Neural cell (in vitro differentiated cells): ENCODE results near the gene PLEKHA5. TPM values are rescaled to one million over a fixed set of nuclear protein-coding genes. Genes with fewer than 3 reads are reported as not detected.

Experiments used
- H2AFZ ChIP-seq: fragments of 200-600, 300-800 bp; sonication (generic), shearing (Covaris generic); 2 replicates; pipeline ENCODE4 v1.6.0; 2014; ENCODE audit warnings: low read depth, mild to moderate bottlenecking, antibody characterized with exemption, low read length, moderate library complexity
- H3F3A ChIP-seq: fragments of 200-600 bp; shearing (Covaris generic); 2 replicates; pipeline ENCODE4 v1.6.1; 2016; ENCODE audit warnings: mild to moderate bottlenecking, moderate library complexity, mixed read lengths, antibody characterized with exemption, low read length; ENCODE audit not compliant: insufficient read depth, poor library complexity, severe bottlenecking
- H3K27ac ChIP-seq: fragments of 200-600, 300-800 bp; sonication (generic), shearing (Covaris generic); 2 replicates; pipeline ENCODE4 v1.5.1; 2014; ENCODE audit warnings: mild to moderate bottlenecking, low read length, moderate library complexity
- H3K27me3 ChIP-seq: fragments of 300-800, 200-600 bp; sonication (generic), shearing (Covaris generic); 2 replicates; pipeline ENCODE4 v1.6.0; 2014; ENCODE audit warnings: mild to moderate bottlenecking, low read depth, low read length, moderate library complexity; ENCODE audit not compliant: insufficient read depth
- H3K36me3 ChIP-seq: fragments of 300-800, 200-600 bp; sonication (generic), shearing (Covaris generic); 2 replicates; pipeline ENCODE4 v1.5.1; 2014; ENCODE audit warnings: mild to moderate bottlenecking, antibody characterized with exemption, low read length, moderate library complexity; ENCODE audit not compliant: insufficient read depth
- H3K4me2 ChIP-seq: fragments of 300-800, 200-600 bp; sonication (generic), shearing (Covaris generic); 2 replicates; pipeline ENCODE4 v1.6.0; 2014; ENCODE audit warnings: mild to moderate bottlenecking, low read length
- H3K4me3 ChIP-seq: fragments of 300-800, 200-600 bp; sonication (generic), shearing (Covaris generic); 2 replicates; pipeline ENCODE4 v1.5.1; 2014; ENCODE audit warnings: mild to moderate bottlenecking, low read length, moderate library complexity
- H3K79me2 ChIP-seq: fragments of 200-600 bp; shearing (Covaris generic); replicated peaks from 2 replicates; pipeline ENCODE4 v1.6.0; 2014; ENCODE audit warnings: mild to moderate bottlenecking, low read length, moderate library complexity; ENCODE audit not compliant: insufficient read depth
- H3K9ac ChIP-seq: fragments of 300-800, 200-600 bp; sonication (generic), shearing (Covaris generic); 2 replicates; pipeline ENCODE4 v1.6.1; 2016; ENCODE audit warnings: mild to moderate bottlenecking, low read length, mixed read lengths
- H3K9me2 ChIP-seq: fragments of 200-600 bp; shearing (Covaris generic); 2 replicates; pipeline ENCODE4 v1.6.1; 2016; ENCODE audit warnings: mild to moderate bottlenecking, low read length, mixed read lengths; ENCODE audit not compliant: insufficient read depth
- H3K9me3 ChIP-seq: fragments of 200-600, 300-800 bp; sonication (generic), shearing (Covaris generic); 2 replicates; pipeline ENCODE4 v1.6.1; 2016; ENCODE audit warnings: mild to moderate bottlenecking, mixed run types, low read length, moderate library complexity, mixed read lengths
- H4K20me1 ChIP-seq: fragments of 200-600 bp; shearing (Covaris generic); 2 replicates; pipeline ENCODE4 v1.6.1; 2016; ENCODE audit warnings: mild to moderate bottlenecking, mixed run types; ENCODE audit not compliant: insufficient read depth
- CTCF ChIP-seq: fragments of 450-650 bp; IDR thresholded peaks from 2 replicates; pipeline ENCODE4 v1.5.1; 2014; ENCODE audit warnings: antibody characterized with exemption, mild to moderate bottlenecking, moderate library complexity; ENCODE audit not compliant: poor library complexity, severe bottlenecking
- EP300 ChIP-seq: fragments of 450-650 bp; conservative IDR thresholded peaks from 2 replicates; pipeline ENCODE4 v1.6.1; 2014; ENCODE audit warnings: antibody characterized with exemption, mild to moderate bottlenecking, moderate library complexity; ENCODE audit not compliant: poor library complexity, severe bottlenecking
- EZH2 ChIP-seq: fragments of 200-600, 300-800 bp; shearing (Covaris generic), sonication (generic); IDR thresholded peaks from 2 replicates; pipeline ENCODE4 v1.6.1; 2014; ENCODE audit warnings: antibody characterized with exemption, low read length, borderline replicate concordance, mild to moderate bottlenecking; ENCODE audit not compliant: insufficient read depth, poor library complexity, severe bottlenecking
- MXI1 ChIP-seq: fragments of 450-650 bp; conservative IDR thresholded peaks from 2 replicates; pipeline ENCODE4 v1.6.1; 2014; ENCODE audit warnings: antibody characterized with exemption, mild to moderate bottlenecking; ENCODE audit not compliant: poor library complexity, severe bottlenecking
- POLR2AphosphoS5 ChIP-seq: IDR thresholded peaks from 2 replicates; pipeline ENCODE4 v1.6.1; 2012
- RAD21 ChIP-seq: fragments of 450-650 bp; conservative IDR thresholded peaks from 2 replicates; pipeline ENCODE4 v1.6.1; 2014; ENCODE audit warnings: antibody characterized with exemption, mild to moderate bottlenecking, moderate library complexity
- REST ChIP-seq: IDR thresholded peaks from 2 replicates; pipeline ENCODE4 v1.6.1; 2012; ENCODE audit warnings: borderline replicate concordance
- SMC3 ChIP-seq: fragments of 450-650 bp; conservative IDR thresholded peaks from 2 replicates; pipeline ENCODE4 v1.6.1; 2014; ENCODE audit warnings: antibody characterized with exemption, mild to moderate bottlenecking, moderate library complexity; ENCODE audit not compliant: poor library complexity
- TAF1 ChIP-seq: IDR thresholded peaks from 2 replicates; pipeline ENCODE4 v1.6.1; 2012; ENCODE audit warnings: low read depth
- polyA plus RNA-seq: library from polyadenylated mRNA; depleted of rRNA; stranded (reverse); fragments of >200 nt; gene quantifications from 2 replicates; pipeline ENCODE4 v1.2.3, GENCODE V29; 2014

The PLEKHA5 gene
- polyA plus RNA-seq, 1 donor from 2014 or later: 130 TPM

- Histone ChIP-seq H4K20me1 (no peaks in the 10 kb centered on the region), H3K36me3 (no peaks in the 10 kb centered on the region), H3K9me3 (no peaks in the 10 kb centered on the region), H3K4me2 (no peak overlapping the region), H3K27ac (no peak overlapping the region), H3F3A (no peaks in the 10 kb centered on the region), H2AFZ (no peak overlapping the region), H3K9ac (no peak overlapping the region), H3K4me3 (no peak overlapping the region), H3K9me2 (no peaks in the 10 kb centered on the region), H3K79me2 (peaks cover 50% of the 10 kb centered on the region), H3K27me3 (no peaks in the 10 kb centered on the region)
- TF ChIP-seq POLR2AphosphoS5 (no peak), REST (no peak), SMC3 (no peak), RAD21 (no peak), EP300 (no peak), MXI1 (no peak), TAF1 (no peak), EZH2 (no peak), CTCF (no peak)
Observed at GRCh38 chr12:19189522-19189921, 60.0 kb downstream of the PLEKHA5 start.

GRCh38 chr12:19190292-19191031 lies 60.9 kb downstream of the PLEKHA5 start:
- no peak overlapping the region for H3K27ac ChIP-seq
- H3K36me3 ChIP-seq: no peaks in the 10 kb centered on the region
- peaks cover 43% of the 10 kb centered on the region for H3K79me2 ChIP-seq
- H3F3A ChIP-seq: no peaks in the 10 kb centered on the region
- H3K9me3 ChIP-seq: no peaks in the 10 kb centered on the region
- no peak overlapping the region for H3K4me3 ChIP-seq
- H2AFZ ChIP-seq: no peak overlapping the region
- H3K9me2 ChIP-seq: no peaks in the 10 kb centered on the region
- no peak for TF ChIP-seq MXI1
- no peak for TF ChIP-seq EP300
- no peak for TF ChIP-seq RAD21
- TF ChIP-seq TAF1: no peak
- TF ChIP-seq CTCF: no peak
- TF ChIP-seq REST: no peak
- TF ChIP-seq POLR2AphosphoS5: no peak
- TF ChIP-seq EZH2: no peak
- no peak for TF ChIP-seq SMC3
- no peaks in the 10 kb centered on the region for H3K27me3 ChIP-seq
- H3K9ac ChIP-seq: no peak overlapping the region
- no peak overlapping the region for H3K4me2 ChIP-seq
- H4K20me1 ChIP-seq: no peaks in the 10 kb centered on the region
